Neural progenitor cell (in vitro differentiated cells): ENCODE data around the gene B4GALT4.

Source experiments
- CTCF ChIP-seq: fragments of 200-600 bp; sonication (generic); IDR thresholded peaks from 2 replicates; pipeline ENCODE4 v1.5.1; 2017; ENCODE audit warnings: antibody characterized with exemption, mild to moderate bottlenecking
- EZH2phosphoT487 ChIP-seq: fragments of 200-600 bp; sonication (generic); IDR thresholded peaks from 2 replicates; pipeline ENCODE4 v1.6.1; 2017; ENCODE audit warnings: antibody characterized with exemption

DNA sequence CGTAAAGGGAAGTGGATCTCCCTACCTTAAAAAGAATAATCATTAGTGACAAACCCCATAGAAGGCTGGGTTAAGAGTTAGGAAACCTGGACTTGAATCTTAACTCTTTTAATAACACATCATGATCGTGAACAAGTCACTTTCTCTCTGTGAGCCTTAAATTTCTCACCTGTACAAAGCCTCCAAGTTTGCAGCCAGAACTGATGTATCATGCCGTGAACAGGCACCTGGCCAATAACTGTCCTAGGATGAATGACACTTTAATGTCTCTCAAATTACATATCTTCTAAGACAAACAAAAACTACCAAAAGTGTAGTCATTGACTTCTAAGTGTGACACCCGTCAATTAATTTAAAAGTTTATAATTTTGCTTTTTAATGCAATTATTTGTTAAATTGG, 63.4 kb downstream of the B4GALT4 start:
- TF ChIP-seq CTCF (no peak), EZH2phosphoT487 (no peak)
